Pancreas (tissue), 10 donors: ENCODE results near the gene CRIP3. TPM values are rescaled to one million over a fixed set of nuclear protein-coding genes. Genes with fewer than 3 reads are reported as not detected.
"Not testable (repeated sequence)": the region's sequence is repeated elsewhere in the genome, so short reads cannot be mapped to it uniquely, and the experiment has no call there.

ENCODE experiments used
- ATAC-seq, 4 donors: fragments of 200-7000 bp; cut with Tn5 transposase; one replicate each; pipeline versions ENCODE4 v1.8.0 to v1.9.1; 2020; ENCODE audit warnings: mild to moderate bottlenecking in 4 of 4, moderate library complexity in 4 of 4
- DNase-seq, 6 donors: peaks; one replicate each; pipeline ENCODE4 v3.0.0-alpha.2; 2020
- FAIRE-seq: peaks from 2 replicates; lab custom pipeline; 2012; peaks lifted over from hg19 to GRCh38; lab: Jason Lieb, UNC
- H3K27ac ChIP-seq, 4 donors: fragments of 200-600 bp; sonication (generic); 1 replicate in 3 of 4; 2 replicates in 1 of 4; pipeline versions ENCODE4 v1.5.0 to v1.8.0; 2020
- H3K27me3 ChIP-seq, 4 donors: fragments of 200-600 bp; one replicate each; pipeline ENCODE4 v1.8.0; 2021
- H3K36me3 ChIP-seq, 3 donors: fragments of 200-600 bp; sonication (generic) in 1 of 3; one replicate each; pipeline versions ENCODE4 v1.5.0 to v1.8.0; 2020 to 2021
- H3K4me1 ChIP-seq, 3 donors: fragments of 200-600 bp; one replicate each; pipeline ENCODE4 v1.8.0; 2021
- H3K4me3 ChIP-seq, 4 donors: fragments of 200-600 bp; sonication (generic) in 2 of 4; one replicate each; pipeline versions ENCODE4 v1.5.0 to v1.8.0; 2020 to 2021
- H3K9me3 ChIP-seq, 4 donors: fragments of 200-600 bp; one replicate each; pipeline ENCODE4 v1.8.0; 2021
- WGBS, 2 donors: extraction: QIAGEN DNeasy Blood & Tissue Kit; methylation state at CpG; one replicate each; pipeline ENCODE4 v1.1.7; 2013; 5-methylcytosine and 5-hydroxymethylcytosine counted together
- intact Hi-C, 3 donors: fragments of 100-400 bp; cut with DNase I; formaldehyde crosslinking; loops; one replicate each; pipeline versions ENCODE4 v1.11.1 to v1.14.2; 2022
- polyA plus RNA-seq, 2 donors: library from polyadenylated mRNA; stranded (reverse); fragments of 200-250 nt; gene quantifications; one replicate each; pipeline ENCODE4 v1.2.3, GENCODE V29; 2013
- total RNA-seq, 6 donors: library from RNA; stranded (reverse); fragmentation: NEBNext Ultra II Directional in 4 of 6; extraction: Animal tissue kit (Norgen Biotek cat#: 25700) in 4 of 6; gene quantifications; one replicate each; pipeline versions ENCODE4 v1.2.1 to v1.2.4, GENCODE V29; 2021 to 2023
- TF ChIP-seq, protein P1 (sequence below), 4 donors: fragments of 200-600 bp; sonication (generic) in 3 of 4; IDR thresholded peaks; one replicate each; pipeline versions ENCODE4 v1.5.0 to v1.8.0; 2021; ENCODE audit warnings: antibody characterized with exemption in 4 of 4
- donor health status: healthy with polysubstance abuse.
- donor health status: DM: no; HTN: no; CAD: no; lungs with moderate emphysema.
- donor health status: DM: no; HTN: no; CAD: no.
- donor health status: control.
- donor health status: control.
- donor health status: Bipolar disorder and iron deficiency.
- donor health status: DM: yes; HTN: yes; CAD: no.
- donor health status: DM: no; HTN: no; CAD: no.
- donor health status: DM: no; HTN: no; CAD: no.
- donor health status: DM: yes; HTN: yes; CAD: no.

Gene CRIP3
- total and polyA plus RNA-seq, 8 donors = 0.46 to 9.7 (median 2.0) TPM

DNA sequence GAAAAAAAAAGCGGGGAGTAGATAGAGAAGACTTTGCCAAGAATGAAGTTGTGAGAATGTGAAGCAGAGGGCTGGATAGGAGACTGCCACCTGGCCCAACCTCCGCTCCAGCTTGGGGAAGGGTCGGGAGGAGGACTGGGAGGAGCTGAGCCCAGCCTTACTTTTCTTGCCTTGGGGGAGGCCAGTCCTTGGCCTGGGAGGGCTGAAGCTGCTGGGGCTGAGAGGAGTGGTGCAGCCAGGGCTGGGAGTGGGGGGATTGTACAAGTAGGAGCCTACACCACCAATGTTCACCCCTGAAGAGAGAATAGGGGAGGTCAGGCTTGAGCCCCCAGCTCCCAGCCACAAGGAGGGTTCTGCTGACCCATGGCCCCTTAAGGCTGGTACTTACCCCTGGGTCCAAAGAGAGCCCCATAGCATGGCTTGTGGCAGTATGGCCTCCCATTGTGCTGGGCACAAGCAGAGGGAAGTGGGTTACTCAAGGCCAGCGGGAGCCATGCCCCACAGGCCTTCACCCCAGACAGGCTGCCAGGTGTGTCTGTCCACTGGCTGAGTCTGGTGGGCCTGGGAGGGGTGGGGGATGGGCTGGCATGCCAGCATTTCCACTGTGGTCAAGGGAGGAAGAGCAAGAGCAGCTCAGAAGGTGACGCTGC lies 1.1 kb downstream of the CRIP3 start:
- no peak overlapping the region for H3K4me3 ChIP-seq
- ATAC-seq = peak in 1 of 4 donors; percentile 14

GRCh38 chr6:43306086-43306485 lies 2.5 kb downstream of the CRIP3 start:
- WGBS, 2 donors = 91% methylated on average over 7 of the region's 7 CpGs

More for the DNA sequence above, 1.1 kb downstream of the CRIP3 start:
- H3K4me1 ChIP-seq = peaks cover 0 to 5% (median 0%) of the 10 kb centered on the region in 3 donors
- no peaks in the 10 kb centered on the region for H3K27me3 ChIP-seq
- FAIRE-seq (no peak), DNase-seq (no peak)
- TF ChIP-seq, protein P1, sequence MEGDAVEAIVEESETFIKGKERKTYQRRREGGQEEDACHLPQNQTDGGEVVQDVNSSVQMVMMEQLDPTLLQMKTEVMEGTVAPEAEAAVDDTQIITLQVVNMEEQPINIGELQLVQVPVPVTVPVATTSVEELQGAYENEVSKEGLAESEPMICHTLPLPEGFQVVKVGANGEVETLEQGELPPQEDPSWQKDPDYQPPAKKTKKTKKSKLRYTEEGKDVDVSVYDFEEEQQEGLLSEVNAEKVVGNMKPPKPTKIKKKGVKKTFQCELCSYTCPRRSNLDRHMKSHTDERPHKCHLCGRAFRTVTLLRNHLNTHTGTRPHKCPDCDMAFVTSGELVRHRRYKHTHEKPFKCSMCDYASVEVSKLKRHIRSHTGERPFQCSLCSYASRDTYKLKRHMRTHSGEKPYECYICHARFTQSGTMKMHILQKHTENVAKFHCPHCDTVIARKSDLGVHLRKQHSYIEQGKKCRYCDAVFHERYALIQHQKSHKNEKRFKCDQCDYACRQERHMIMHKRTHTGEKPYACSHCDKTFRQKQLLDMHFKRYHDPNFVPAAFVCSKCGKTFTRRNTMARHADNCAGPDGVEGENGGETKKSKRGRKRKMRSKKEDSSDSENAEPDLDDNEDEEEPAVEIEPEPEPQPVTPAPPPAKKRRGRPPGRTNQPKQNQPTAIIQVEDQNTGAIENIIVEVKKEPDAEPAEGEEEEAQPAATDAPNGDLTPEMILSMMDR (IDR thresholded peaks at IDR 0.05) = no peak
- no peak overlapping the region for H3K27ac ChIP-seq
- no peaks in the 10 kb centered on the region for H3K9me3 ChIP-seq
- 85 to 88% methylated on average over 5 of the region's 5 CpGs for WGBS, 2 donors
- intact Hi-C loops = no loop called here
- no peaks in the 10 kb centered on the region for H3K36me3 ChIP-seq

GRCh38 chr6:43304882-43305281 lies 3.7 kb downstream of the CRIP3 start:
- intact Hi-C loops = no loop called here
- FAIRE-seq (no peak), DNase-seq (no peak), ATAC-seq (no peak)
- Histone ChIP-seq H3K4me3 (no peak overlapping the region), H3K27ac (no peak overlapping the region), H3K9me3 (no peaks in the 10 kb centered on the region), H3K4me1 (peaks cover 0 to 5% (median 0%) of the 10 kb centered on the region in 3 donors), H3K36me3 (no peaks in the 10 kb centered on the region), H3K27me3 (no peaks in the 10 kb centered on the region)
- TF ChIP-seq, protein P1 (IDR thresholded peaks at IDR 0.05) = no peak
- WGBS, 2 donors = 74 to 81% methylated on average over 2 of the region's 2 CpGs

More at GRCh38 chr6:43306086-43306485, 2.5 kb downstream of the CRIP3 start:
- H3K27ac ChIP-seq = no peak overlapping the region
- no peaks in the 10 kb centered on the region for H3K36me3 ChIP-seq
- FAIRE-seq (no peak), ATAC-seq (no peak), DNase-seq (no peak)
- no peak overlapping the region for H3K4me3 ChIP-seq
- TF ChIP-seq, protein P1 (IDR thresholded peaks at IDR 0.05) = no peak
- intact Hi-C loops = no loop called here
- no peaks in the 10 kb centered on the region for H3K27me3 ChIP-seq
- H3K9me3 ChIP-seq = no peaks in the 10 kb centered on the region
- H3K4me1 ChIP-seq = peaks cover 0 to 5% (median 0%) of the 10 kb centered on the region in 3 donors

GRCh38 chr6:43304361-43304760 lies 4.3 kb downstream of the CRIP3 start:
- no peak for FAIRE-seq
- no peak for ATAC-seq
- no peaks in the 10 kb centered on the region for H3K36me3 ChIP-seq
- DNase-seq = no peak
- WGBS, 2 donors = 72 to 76% methylated on average over 3 of the region's 3 CpGs
- H3K27me3 ChIP-seq = no peaks in the 10 kb centered on the region
- intact Hi-C loops = no loop called here
- H3K4me3 ChIP-seq = no peak overlapping the region
- no peak overlapping the region for H3K27ac ChIP-seq
- peaks cover 0 to 5% (median 0%) of the 10 kb centered on the region in 3 donors for H3K4me1 ChIP-seq
- TF ChIP-seq, protein P1 (IDR thresholded peaks at IDR 0.05) = no peak
- no peaks in the 10 kb centered on the region for H3K9me3 ChIP-seq

GRCh38 chr6:43303751-43304331 lies 4.8 kb downstream of the CRIP3 start:
- H3K9me3 ChIP-seq = no peaks in the 10 kb centered on the region
- intact Hi-C loops = no loop called here
- TF ChIP-seq, protein P1 (IDR thresholded peaks at IDR 0.05) = no peak
- H3K27me3 ChIP-seq = no peaks in the 10 kb centered on the region
- H3K36me3 ChIP-seq = no peaks in the 10 kb centered on the region
- no peak for FAIRE-seq
- DNase-seq = no peak
- 73 to 80% methylated on average over 8 of the region's 8 CpGs for WGBS, 2 donors
- peaks cover 0 to 3% (median 0%) of the 10 kb centered on the region in 3 donors for H3K4me1 ChIP-seq
- ATAC-seq = no peak
- H3K27ac ChIP-seq = no peak overlapping the region
- H3K4me3 ChIP-seq = no peak overlapping the region

GRCh38 chr6:43303006-43303405 lies 5.6 kb downstream of the CRIP3 start:
- H3K36me3 ChIP-seq, H3K4me3 ChIP-seq, FAIRE-seq, H3K27ac ChIP-seq, H3K27me3 ChIP-seq, ATAC-seq, DNase-seq, H3K9me3 ChIP-seq, intact Hi-C loops, H3K4me1 ChIP-seq: not testable (repeated sequence)
- 72 to 78% methylated on average over 11 of the region's 11 CpGs for WGBS, 2 donors
